HG03159 (cell line): ENCODE results near the gene CNST.
"Not testable (repeated sequence)": the region's sequence is repeated elsewhere in the genome, so short reads cannot be mapped to it uniquely, and the experiment has no call there.

Source experiments
- ATAC-seq: cut with Tn5 transposase; IDR thresholded peaks from one replicate; pipeline ENCODE4 v1.9.1; 2021; ENCODE audit warnings: mild to moderate bottlenecking, moderate library complexity; ENCODE audit not compliant: unreplicated experiment

Gene CNST

GRCh38 chr1:246705368-246705767 lies 139.1 kb downstream of the CNST start:
- ATAC-seq = no peak

- ATAC-seq = no peak
These were observed 141.9 kb downstream of the CNST start for GRCh38 chr1:246708166-246708565.

GRCh38 chr1:246709196-246709595 lies 142.9 kb downstream of the CNST start:
- no peak for ATAC-seq

- no peak for ATAC-seq
These were observed 143.6 kb downstream of the CNST start for GRCh38 chr1:246709835-246710234.

GRCh38 chr1:246711548-246712003 lies 145.3 kb downstream of the CNST start:
- no peak for ATAC-seq

GRCh38 chr1:246712428-246712827 lies 146.2 kb downstream of the CNST start:
- ATAC-seq = not testable (repeated sequence)
